Heart right ventricle (tissue), 16 donors: ENCODE results near the gene LSP1. TPM values are rescaled to one million over a fixed set of nuclear protein-coding genes. Genes with fewer than 3 reads are reported as not detected.
"Not testable (repeated sequence)": the region's sequence is repeated elsewhere in the genome, so short reads cannot be mapped to it uniquely, and the experiment has no call there.

Experiments used
- ATAC-seq, 8 donors: fragments of 200-7000 bp; cut with Tn5 transposase; one replicate each; pipeline ENCODE4 v1.9.1; 2020; ENCODE audit warnings: mild to moderate bottlenecking in 8 of 8, moderate library complexity in 8 of 8, moderate number of reproducible peaks in 1 of 8
- DNase-seq, 2 donors: peaks; one replicate each; pipeline ENCODE4 v3.0.0-alpha.2; 2020
- H3K27ac ChIP-seq, 10 donors: fragments of 200-600 bp; sonication (generic) in 2 of 10; one replicate each; pipeline versions ENCODE4 v1.5.0 to v1.8.0; 2020 to 2022; ENCODE audit warnings: mild to moderate bottlenecking in 3 of 10
- H3K27me3 ChIP-seq, 7 donors: fragments of 200-600 bp; one replicate each; pipeline ENCODE4 v1.8.0; 2021 to 2022; ENCODE audit warnings: mild to moderate bottlenecking in 2 of 7
- H3K36me3 ChIP-seq, 9 donors: fragments of 200-600 bp; sonication (generic) in 1 of 9; one replicate each; pipeline versions ENCODE4 v1.5.0 to v1.8.0; 2020 to 2022; ENCODE audit warnings: mild to moderate bottlenecking in 2 of 9
- H3K4me1 ChIP-seq, 9 donors: fragments of 200-600 bp; sonication (generic) in 1 of 9; one replicate each; pipeline versions ENCODE4 v1.5.0 to v1.8.0; 2020 to 2022; ENCODE audit warnings: mild to moderate bottlenecking in 4 of 9
- H3K4me3 ChIP-seq, 10 donors: fragments of 200-600 bp; sonication (generic) in 2 of 10; one replicate each; pipeline versions ENCODE4 v1.5.0 to v1.8.0; 2020 to 2022; ENCODE audit warnings: mild to moderate bottlenecking in 7 of 10, moderate library complexity in 2 of 10
- H3K9me3 ChIP-seq, 11 donors: fragments of 200-600 bp in 10 of 11; sonication (generic) in 2 of 11; one replicate each; pipeline versions ENCODE4 v1.5.0 to v1.8.0; 2013 to 2022; ENCODE audit warnings: mild to moderate bottlenecking in 2 of 11, control low read depth in 1 of 11, moderate library complexity in 1 of 11
- CTCF ChIP-seq, 9 donors: fragments of 200-600 bp; sonication (generic) in 2 of 9; IDR thresholded peaks; one replicate each; pipeline versions ENCODE4 v1.5.0 to v1.8.0; 2021 to 2022; ENCODE audit warnings: antibody characterized with exemption in 9 of 9, mild to moderate bottlenecking in 5 of 9, moderate library complexity in 1 of 9
- WGBS, 2 donors: extraction: QIAGEN DNeasy Blood & Tissue Kit; methylation state at CpG; one replicate each; pipeline ENCODE4 v1.1.7; 2013; ENCODE audit warnings: inconsistent platforms in 1 of 2; 5-methylcytosine and 5-hydroxymethylcytosine counted together
- intact Hi-C, 10 donors: fragments of 100-400 bp; cut with DNase I; formaldehyde crosslinking; loops; one replicate each; pipeline versions ENCODE4 v1.11.1 to v1.14.2; 2022
- microRNA-seq, 2 donors: library from miRNA; unstranded; fragments of <30 nt; microRNA quantifications; one replicate each; pipeline ENCODE4 v1.2.0, GENCODE V29; 2021
- polyA plus RNA-seq, 2 donors: library from polyadenylated mRNA; stranded (reverse); fragments of 200-250 nt; gene quantifications; one replicate each; pipeline ENCODE4 v1.2.3, GENCODE V29; 2013
- total RNA-seq, 10 donors: library from RNA; stranded (reverse); fragmentation: NEBNext Ultra II Directional in 3 of 10; extraction: Animal tissue kit (Norgen Biotek cat#: 25700) in 3 of 10; gene quantifications; one replicate each; pipeline versions ENCODE4 v1.2.1 to v1.2.4, GENCODE V29; 2021 to 2023
- donor health status: Arrhythmogenic right ventricular cardiomyopathy.
- donor health status: ischemic (EF 13 %, LVEDD 7.1; RV severe dilation, severe dysfunction).
- donor health status: healthy with polysubstance abuse.
- donor health status: DM: no; HTN: yes; CAD: no.
- donor health status: DM: no; HTN: no; CAD: no.
- donor health status: ischemic (EF 25% LVEDD 6.9; RV normal size, moderate dysfunction).
- donor health status: ischemic (EF 25% LVEDD 5.7; RV mildly dilated, moderate dysfunction).
- donor health status: healthy.
- donor health status: DM: yes; HTN: yes; CAD: no.
- donor health status: Ischemic cardiomyopathy.
- donor health status: ischemic (EF 35%, LVEDD 5.7; RV mildly dilated, moderate dysfunction).
- donor health status: nonischemic (EF 11% LVEDD 7.7; RV severe dilation, severe dysfunction).
- donor health status: DM: yes; HTN: yes; CAD: no.
- donor health status: PGD.
- donor health status: ischemic (EF 29% LVEDD 5.4; RV normal size, mild dysfunction).
- donor health status: nonischemic (EF 23%, LVEDD 6.1; RV moderate dilation, normal function).

The LSP1 gene
- total and polyA plus RNA-seq, 12 donors = 16.0 to 57.2 (median 21.4) TPM

- intact Hi-C loops = loop anchor here in 2 of 10 donors (1.0 kb wide), 2 partner anchors 22 to 23 kb away; no protein-coding TSS in a partner anchor
- TF ChIP-seq CTCF (IDR thresholded peaks at IDR 0.05) = no peak
- H3K9me3 ChIP-seq = no peaks in the 10 kb centered on the region
- 89 to 92% methylated on average over 35 of the region's 35 CpGs for WGBS, 2 donors
- H3K4me3 ChIP-seq = no peak overlapping the region
- DNase-seq = no peak
- peaks cover 4 to 20% (median 15%) of the 10 kb centered on the region in 9 donors for H3K4me1 ChIP-seq
- H3K27ac ChIP-seq = peak overlapping the region in 4 of 10 donors; percentile 70 to 79 (median 78)
- H3K27me3 ChIP-seq = no peaks in the 10 kb centered on the region
- peaks cover 0 to 5% (median 0%) of the 10 kb centered on the region in 9 donors for H3K36me3 ChIP-seq
- ATAC-seq = no peak
Measured at GRCh38 chr11:1937616-1938342, 84.9 kb downstream of the LSP1 start.

- peaks cover 4 to 22% (median 15%) of the 10 kb centered on the region in 9 donors for H3K4me1 ChIP-seq
- WGBS, 2 donors = 69 to 78% methylated on average over 27 of the region's 27 CpGs
- ATAC-seq (peak in 4 of 8 donors; percentile 4 to 13 (median 10)), DNase-seq (peak in 1 of 2 donors; percentile 9)
- intact Hi-C loops = loop anchor here in 6 of 10 donors (1.0 kb wide), 5 partner anchors 23 to 44 kb away; no protein-coding TSS in a partner anchor
- TF ChIP-seq CTCF (IDR thresholded peaks at IDR 0.05) = no peak
- no peak overlapping the region for H3K4me3 ChIP-seq
- no peaks in the 10 kb centered on the region for H3K27me3 ChIP-seq
- peak overlapping the region in 9 of 10 donors; percentile 44 to 79 (median 70) for H3K27ac ChIP-seq
- peaks cover 0 to 5% (median 0%) of the 10 kb centered on the region in 9 donors for H3K36me3 ChIP-seq
- no peaks in the 10 kb centered on the region for H3K9me3 ChIP-seq
Measured at GRCh38 chr11:1938343-1939005, 85.6 kb downstream of the LSP1 start.

GRCh38 chr11:1939006-1939625, 86.2 kb downstream of the LSP1 start:
- peak in 4 of 8 donors; percentile 35 to 50 (median 41) for ATAC-seq
- peak in 1 of 2 donors; percentile 34 for DNase-seq
- intact Hi-C loops = loop anchor here in 4 of 10 donors (1.0 kb wide), 3 partner anchors 26 to 45 kb away; no protein-coding TSS in a partner anchor
- 28 to 43% methylated on average over 23 of the region's 23 CpGs for WGBS, 2 donors
- TF ChIP-seq CTCF (IDR thresholded peaks at IDR 0.05) = no peak
- H3K36me3 ChIP-seq = peaks cover 0 to 5% (median 0%) of the 10 kb centered on the region in 9 donors
- H3K9me3 ChIP-seq = no peaks in the 10 kb centered on the region
- H3K27ac ChIP-seq = peak overlapping the region; percentile 44 to 79 (median 70)
- H3K27me3 ChIP-seq = no peaks in the 10 kb centered on the region
- peaks cover 4 to 29% (median 15%) of the 10 kb centered on the region in 9 donors for H3K4me1 ChIP-seq
- H3K4me3 ChIP-seq = peak overlapping the region in 1 of 10 donors; percentile 5

- not testable (repeated sequence) for H3K27me3 ChIP-seq, H3K9me3 ChIP-seq, H3K36me3 ChIP-seq, DNase-seq, H3K4me3 ChIP-seq
- Histone ChIP-seq H3K27ac (peak overlapping the region in 1 of 10 donors; percentile 15), H3K4me1 (peaks cover 4 to 31% (median 15%) of the 10 kb centered on the region in 9 donors)
- WGBS, 2 donors = 87 to 94% methylated on average over 1 of the region's 1 CpG
- intact Hi-C loops = loop anchor here in 7 of 10 donors (1.0 to 10.0 kb wide), 5 partner anchors 26 to 45 kb away; partner anchors contain the start of gene PRR33 (in 2 of the 7)
- peak in 4 of 8 donors; percentile 31 to 57 (median 53) for ATAC-seq
Measured at GRCh38 chr11:1939788-1940187, 86.9 kb downstream of the LSP1 start.

Small RNAs within 50 kb of the gene (microRNA-seq; reads per million reads assigned to microRNA genes)
- gene MIR4298 = 0 reads per million in 2 donors
- 0 reads per million in 2 donors for gene MIR7847

Other genes with a start within 250 kb of the LSP1 start
- not detected for gene KRTAP5-3, start 244.6 kb upstream of the LSP1 start, total RNA-seq
- not detected for gene KRTAP5-3, start 244.6 kb upstream of the LSP1 start, polyA plus RNA-seq
- gene KRTAP5-4, start 230.9 kb upstream of the LSP1 start, total RNA-seq = not detected
- not detected for gene KRTAP5-4, start 230.9 kb upstream of the LSP1 start, polyA plus RNA-seq
- not detected for gene KRTAP5-5, start 223.3 kb upstream of the LSP1 start, total RNA-seq
- not detected for gene KRTAP5-5, start 223.3 kb upstream of the LSP1 start, polyA plus RNA-seq
- gene KRTAP5-6, start 155.9 kb upstream of the LSP1 start, total RNA-seq = not detected
- gene KRTAP5-6, start 155.9 kb upstream of the LSP1 start, polyA plus RNA-seq = not detected
- gene IFITM10, start 102.5 kb upstream of the LSP1 start, total RNA-seq = 1 to 10 TPM in 4 of 10 donors, under 1 TPM in 6; 0.18 to 2.4 (median 0.42) TPM
- under 1 TPM; 0.07 to 0.80 TPM for gene IFITM10, start 102.5 kb upstream of the LSP1 start, polyA plus RNA-seq
- 1,000 to 10,000 TPM in 2 of 10 donors, 100 to 1,000 TPM in 8; 501 to 1,070 (median 786) TPM for gene CTSD, start 89.2 kb upstream of the LSP1 start, total RNA-seq
- 100 to 1,000 TPM; 431 to 976 TPM for gene CTSD, start 89.2 kb upstream of the LSP1 start, polyA plus RNA-seq
- gene SYT8, start 18.1 kb upstream of the LSP1 start, total RNA-seq = not detected
- gene SYT8, start 18.1 kb upstream of the LSP1 start, polyA plus RNA-seq = not detected
- under 1 TPM in 3 of 10 donors, not detected in 7; 0.36 to 0.55 (median 0.46) TPM for gene TNNI2, start 14.1 kb upstream of the LSP1 start, total RNA-seq
- 1 to 10 TPM in 1 of 2 donors, under 1 TPM in 1; 0.71 to 1.2 TPM for gene TNNI2, start 14.1 kb upstream of the LSP1 start, polyA plus RNA-seq
- 1 to 10 TPM; 2.3 to 4.9 (median 3.5) TPM for gene PRR33, start 38.8 kb downstream of the LSP1 start, total RNA-seq
- gene PRR33, start 38.8 kb downstream of the LSP1 start, polyA plus RNA-seq = 1 to 10 TPM in 1 of 2 donors, under 1 TPM in 1; 0.09 to 6.5 TPM
- 10 to 100 TPM; 12.5 to 49.9 (median 39.9) TPM for gene TNNT3, start 66.6 kb downstream of the LSP1 start, total RNA-seq
- 10 to 100 TPM; 45.7 to 48.5 TPM for gene TNNT3, start 66.6 kb downstream of the LSP1 start, polyA plus RNA-seq
- 10 to 100 TPM; 45.9 to 95.8 (median 74.2) TPM for gene MRPL23, start 94.2 kb downstream of the LSP1 start, total RNA-seq
- 100 to 1,000 TPM; 225 to 356 TPM for gene MRPL23, start 94.2 kb downstream of the LSP1 start, polyA plus RNA-seq
- 1,000 to 10,000 TPM in 2 of 10 donors, 100 to 1,000 TPM in 8; 235 to 1,965 (median 391) TPM for gene H19, start 144.8 kb downstream of the LSP1 start, total RNA-seq
- gene H19, start 144.8 kb downstream of the LSP1 start, polyA plus RNA-seq = 1,000 to 10,000 TPM in 1 of 2 donors, 100 to 1,000 TPM in 1; 653 to 1,642 TPM